Measurements from ENCODE around the gene EDAR.

Gene EDAR

DNA sequence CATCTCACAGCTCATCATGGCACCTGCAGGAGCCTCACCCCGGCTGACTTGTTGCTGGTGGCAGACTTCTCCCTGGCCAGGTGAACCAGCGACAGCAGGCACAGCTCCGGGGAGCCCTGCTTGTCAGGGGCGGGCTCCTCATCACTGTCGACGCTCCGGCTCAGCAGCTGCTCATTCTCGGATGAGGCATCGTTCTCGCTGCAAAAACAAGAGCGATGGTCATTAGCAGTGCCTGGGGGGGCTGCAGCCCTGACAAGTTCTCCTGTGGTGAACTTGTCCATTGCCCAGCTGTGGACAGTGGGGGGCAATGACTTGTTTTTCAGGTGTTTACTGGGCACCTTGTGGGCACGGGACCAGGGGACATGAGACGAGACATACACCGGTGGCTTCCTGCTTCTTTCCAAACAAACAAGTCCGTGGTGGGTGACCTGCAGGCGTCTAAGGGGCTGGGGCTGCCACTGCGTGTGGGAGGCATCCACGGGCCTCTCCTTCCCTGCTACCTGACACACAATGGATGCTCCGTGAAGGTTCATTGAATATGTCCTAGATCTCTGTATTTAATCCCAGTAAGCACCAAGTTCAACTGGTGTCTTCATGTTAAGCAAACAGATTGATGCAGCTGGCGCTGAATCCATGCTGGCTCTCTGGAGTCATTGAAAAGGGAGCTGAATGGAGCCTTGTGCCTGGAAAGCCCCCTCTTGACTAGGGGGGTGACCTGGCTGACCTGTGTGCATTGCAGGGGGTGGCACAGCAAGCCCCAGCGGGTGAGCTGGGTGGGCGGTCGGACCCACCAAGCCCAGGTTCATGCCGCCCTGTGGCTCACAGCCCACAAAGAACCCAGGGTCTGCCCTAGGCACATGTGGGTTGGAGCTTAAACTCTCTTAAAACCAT, 81.0 kb downstream of the EDAR start:
- WGBS (ENCODE audit: insufficient coverage, insufficient read length), result no CpG with 5 or more reads among the region's 24 CpGs
- H3K9me3 ChIP-seq (ENCODE audit: control insufficient read depth, insufficient read depth, low read length), result no peaks in the 10 kb centered on the region
- H3K4me3 ChIP-seq (ENCODE audit: low read length), result no peak overlapping the region
- no peak for DNase-seq (ENCODE audit: low read depth, low spot score)
- H3K27me3 ChIP-seq (ENCODE audit: control insufficient read depth, insufficient read depth, low read length), result no peaks in the 10 kb centered on the region
- H3K27ac ChIP-seq (ENCODE audit: low read length), result no peak overlapping the region
- H3K36me3 ChIP-seq (ENCODE audit: control insufficient read depth, insufficient read depth, low read length), result no peaks in the 10 kb centered on the region
- H3K4me1 ChIP-seq (ENCODE audit: control insufficient read depth, insufficient read depth, low read length), result no peaks in the 10 kb centered on the region

- H3K27me3 ChIP-seq (ENCODE audit: control insufficient read depth, insufficient read depth, low read length), result no peaks in the 10 kb centered on the region
- no CpG with 5 or more reads among the region's 15 CpGs for WGBS (ENCODE audit: insufficient coverage, insufficient read length)
- H3K4me3 ChIP-seq (ENCODE audit: low read length), result no peak overlapping the region
- H3K27ac ChIP-seq (ENCODE audit: low read length), result no peak overlapping the region
- H3K36me3 ChIP-seq (ENCODE audit: control insufficient read depth, insufficient read depth, low read length), result no peaks in the 10 kb centered on the region
- no peaks in the 10 kb centered on the region for H3K9me3 ChIP-seq (ENCODE audit: control insufficient read depth, insufficient read depth, low read length)
- H3K4me1 ChIP-seq (ENCODE audit: control insufficient read depth, insufficient read depth, low read length), result no peaks in the 10 kb centered on the region
- no peak for DNase-seq (ENCODE audit: low read depth, low spot score)
Observed at GRCh38 chr2:108906403-108907077, 82.5 kb downstream of the EDAR start.

- H3K27me3 ChIP-seq (ENCODE audit: control insufficient read depth, insufficient read depth, low read length), result no peaks in the 10 kb centered on the region
- no CpG with 5 or more reads among the region's 13 CpGs for WGBS (ENCODE audit: insufficient coverage, insufficient read length)
- H3K27ac ChIP-seq (ENCODE audit: low read length), result no peak overlapping the region
Observed at GRCh38 chr2:108905906-108906305, 83.1 kb downstream of the EDAR start.

GRCh38 chr2:108905176-108905575, 83.8 kb downstream of the EDAR start:
- Histone ChIP-seq H3K27me3 (ENCODE audit: control insufficient read depth, insufficient read depth, low read length) (no peaks in the 10 kb centered on the region), H3K4me1 (ENCODE audit: control insufficient read depth, insufficient read depth, low read length) (no peaks in the 10 kb centered on the region), H3K27ac (ENCODE audit: low read length) (no peak overlapping the region), H3K9me3 (ENCODE audit: control insufficient read depth, insufficient read depth, low read length) (no peaks in the 10 kb centered on the region), H3K36me3 (ENCODE audit: control insufficient read depth, insufficient read depth, low read length) (no peaks in the 10 kb centered on the region), H3K4me3 (ENCODE audit: low read length) (no peak overlapping the region)
- DNase-seq (ENCODE audit: low read depth, low spot score), result no peak
- no CpG with 5 or more reads among the region's 3 CpGs for WGBS (ENCODE audit: insufficient coverage, insufficient read length)

More at GRCh38 chr2:108905906-108906305, 83.1 kb downstream of the EDAR start:
- H3K9me3 ChIP-seq (ENCODE audit: control insufficient read depth, insufficient read depth, low read length), result no peaks in the 10 kb centered on the region
- no peaks in the 10 kb centered on the region for H3K36me3 ChIP-seq (ENCODE audit: control insufficient read depth, insufficient read depth, low read length)
- no peak for DNase-seq (ENCODE audit: low read depth, low spot score)
- no peaks in the 10 kb centered on the region for H3K4me1 ChIP-seq (ENCODE audit: control insufficient read depth, insufficient read depth, low read length)
- H3K4me3 ChIP-seq (ENCODE audit: low read length), result no peak overlapping the region

- no CpG with 5 or more reads among the region's 3 CpGs for WGBS (ENCODE audit: insufficient coverage, insufficient read length)
- no peaks in the 10 kb centered on the region for H3K9me3 ChIP-seq (ENCODE audit: control insufficient read depth, insufficient read depth, low read length)
- H3K4me3 ChIP-seq (ENCODE audit: low read length), result no peak overlapping the region
- no peaks in the 10 kb centered on the region for H3K4me1 ChIP-seq (ENCODE audit: control insufficient read depth, insufficient read depth, low read length)
- H3K27ac ChIP-seq (ENCODE audit: low read length), result no peak overlapping the region
- H3K27me3 ChIP-seq (ENCODE audit: control insufficient read depth, insufficient read depth, low read length), result no peaks in the 10 kb centered on the region
- H3K36me3 ChIP-seq (ENCODE audit: control insufficient read depth, insufficient read depth, low read length), result no peaks in the 10 kb centered on the region
- DNase-seq (ENCODE audit: low read depth, low spot score), result no peak
Observed at GRCh38 chr2:108904680-108905079, 84.3 kb downstream of the EDAR start.

- H3K4me3 ChIP-seq (ENCODE audit: low read length), result no peak overlapping the region
- no peak for DNase-seq (ENCODE audit: low read depth, low spot score)
- H3K9me3 ChIP-seq (ENCODE audit: control insufficient read depth, insufficient read depth, low read length), result no peaks in the 10 kb centered on the region
- no peaks in the 10 kb centered on the region; the same call in 1 of the 2 replicates for H3K36me3 ChIP-seq (ENCODE audit: control insufficient read depth, insufficient read depth, low read length)
- WGBS (ENCODE audit: insufficient coverage, insufficient read length), result no CpG with 5 or more reads among the region's 1 CpG
- H3K27me3 ChIP-seq (ENCODE audit: control insufficient read depth, insufficient read depth, low read length), result no peaks in the 10 kb centered on the region
- H3K27ac ChIP-seq (ENCODE audit: low read length), result no peak overlapping the region
- no peaks in the 10 kb centered on the region for H3K4me1 ChIP-seq (ENCODE audit: control insufficient read depth, insufficient read depth, low read length)
Observed at GRCh38 chr2:108898315-108899082, 90.5 kb downstream of the EDAR start.

DNA sequence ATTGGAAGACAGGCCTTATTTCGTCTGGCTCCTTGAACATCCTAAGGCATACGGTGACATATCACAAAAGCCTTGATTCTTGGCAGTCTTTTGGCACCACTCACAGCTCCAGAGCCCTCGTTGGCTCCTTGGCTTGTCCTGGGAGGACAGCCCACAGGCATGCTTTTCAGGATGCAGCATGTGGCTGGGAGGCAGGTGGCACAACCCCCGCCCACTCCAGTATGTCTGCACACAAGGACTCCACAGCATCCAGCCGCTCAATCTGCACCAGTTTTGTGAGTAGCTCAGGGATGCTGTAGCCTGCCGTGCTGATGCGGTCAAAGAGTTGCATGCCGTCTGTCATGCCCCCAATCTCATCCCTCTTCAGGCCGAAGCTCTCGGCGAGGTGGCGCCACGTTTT, 92.3 kb downstream of the EDAR start:
- H3K4me3 ChIP-seq (ENCODE audit: low read length), result no peak overlapping the region
- H3K27ac ChIP-seq (ENCODE audit: low read length), result no peak overlapping the region
- H3K36me3 ChIP-seq (ENCODE audit: control insufficient read depth, insufficient read depth, low read length), result no peaks in the 10 kb centered on the region; the same call in 1 of the 2 replicates
- no peaks in the 10 kb centered on the region for H3K27me3 ChIP-seq (ENCODE audit: control insufficient read depth, insufficient read depth, low read length)
- no CpG with 5 or more reads among the region's 13 CpGs for WGBS (ENCODE audit: insufficient coverage, insufficient read length)
- no peaks in the 10 kb centered on the region for H3K4me1 ChIP-seq (ENCODE audit: control insufficient read depth, insufficient read depth, low read length)
- no peak for DNase-seq (ENCODE audit: low read depth, low spot score)
- H3K9me3 ChIP-seq (ENCODE audit: control insufficient read depth, insufficient read depth, low read length), result no peaks in the 10 kb centered on the region

DNA sequence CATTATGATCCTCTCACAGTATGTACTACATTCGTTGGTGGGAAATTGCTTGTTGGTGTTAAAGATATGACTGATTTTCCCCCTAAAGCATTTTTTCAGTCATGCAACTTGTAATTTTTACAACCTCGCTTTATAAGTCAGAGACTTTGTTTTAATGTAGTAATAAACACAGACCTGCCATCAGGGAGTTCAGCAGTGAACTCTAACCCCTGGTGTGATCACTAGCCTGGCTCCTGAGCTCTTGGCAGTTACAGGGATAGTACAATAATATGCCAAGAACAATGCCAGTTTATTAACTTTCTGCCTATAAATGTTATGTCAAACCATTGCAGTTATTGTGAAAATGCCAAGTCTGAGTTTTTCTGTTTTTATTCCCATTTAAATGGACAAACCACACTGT, 93.8 kb downstream of the EDAR start:
- no peak for DNase-seq (ENCODE audit: low read depth, low spot score)
- Histone ChIP-seq H3K27me3 (ENCODE audit: control insufficient read depth, insufficient read depth, low read length) (no peaks in the 10 kb centered on the region), H3K9me3 (ENCODE audit: control insufficient read depth, insufficient read depth, low read length) (no peaks in the 10 kb centered on the region), H3K4me3 (ENCODE audit: low read length) (no peak overlapping the region), H3K36me3 (ENCODE audit: control insufficient read depth, insufficient read depth, low read length) (no peaks in the 10 kb centered on the region; the same call in 1 of the 2 replicates), H3K4me1 (ENCODE audit: control insufficient read depth, insufficient read depth, low read length) (no peaks in the 10 kb centered on the region), H3K27ac (ENCODE audit: low read length) (no peak overlapping the region)
- no CpG with 5 or more reads among the region's 2 CpGs for WGBS (ENCODE audit: insufficient coverage, insufficient read length)

DNA sequence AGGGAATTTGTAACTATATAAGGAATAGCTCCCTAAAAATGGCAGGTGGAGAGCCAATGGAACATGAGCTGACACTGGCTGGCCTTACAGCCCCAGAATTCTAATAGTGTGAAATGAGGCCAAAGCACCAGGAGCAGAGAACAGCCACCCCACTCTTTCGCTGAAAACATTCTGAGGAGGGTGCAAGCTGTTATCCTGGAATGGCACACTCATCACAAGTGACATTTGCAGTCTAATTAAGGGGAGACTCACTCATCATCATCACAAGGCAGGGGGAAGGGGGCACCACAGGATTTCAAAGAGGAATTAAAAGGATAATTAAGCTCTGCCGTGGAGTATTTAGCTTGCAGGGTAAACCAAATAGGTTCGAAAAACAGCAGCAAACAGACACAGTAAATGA, 94.3 kb downstream of the EDAR start:
- Histone ChIP-seq H3K36me3 (ENCODE audit: control insufficient read depth, insufficient read depth, low read length) (no peaks in the 10 kb centered on the region; the same call in 1 of the 2 replicates), H3K4me3 (ENCODE audit: low read length) (no peak overlapping the region), H3K27ac (ENCODE audit: low read length) (no peak overlapping the region), H3K9me3 (ENCODE audit: control insufficient read depth, insufficient read depth, low read length) (no peaks in the 10 kb centered on the region), H3K4me1 (ENCODE audit: control insufficient read depth, insufficient read depth, low read length) (no peaks in the 10 kb centered on the region), H3K27me3 (ENCODE audit: control insufficient read depth, insufficient read depth, low read length) (no peaks in the 10 kb centered on the region)
- WGBS (ENCODE audit: insufficient coverage, insufficient read length), result no CpG with 5 or more reads among the region's 3 CpGs
- no peak for DNase-seq (ENCODE audit: low read depth, low spot score)

GRCh38 chr2:108893277-108893676, 95.7 kb downstream of the EDAR start:
- H3K4me3 ChIP-seq (ENCODE audit: low read length), result no peak overlapping the region
- H3K4me1 ChIP-seq (ENCODE audit: control insufficient read depth, insufficient read depth, low read length), result no peaks in the 10 kb centered on the region
- no peak overlapping the region for H3K27ac ChIP-seq (ENCODE audit: low read length)
- DNase-seq (ENCODE audit: low read depth, low spot score), result no peak
- no peaks in the 10 kb centered on the region for H3K9me3 ChIP-seq (ENCODE audit: control insufficient read depth, insufficient read depth, low read length)
- no CpG with 5 or more reads among the region's 1 CpG for WGBS (ENCODE audit: insufficient coverage, insufficient read length)
- no peaks in the 10 kb centered on the region; the same call in 1 of the 2 replicates for H3K36me3 ChIP-seq (ENCODE audit: control insufficient read depth, insufficient read depth, low read length)
- no peaks in the 10 kb centered on the region for H3K27me3 ChIP-seq (ENCODE audit: control insufficient read depth, insufficient read depth, low read length)
